Gastroesophageal sphincter (tissue), 3 donors: ENCODE results near the gene PNPLA5.
"Not testable (repeated sequence)": the region's sequence is repeated elsewhere in the genome, so short reads cannot be mapped to it uniquely, and the experiment has no call there.

Experiments
- CTCF ChIP-seq, 4 experiments: fragments of 200-600 bp in 2 of 4; fragments of 450-650 bp in 2 of 4; sonication (generic) in 1 of 4; IDR thresholded peaks; one replicate each; pipeline ENCODE4 v1.5.1; 2017 to 2019; ENCODE audit warnings: antibody characterized with exemption in 4 of 4, mild to moderate bottlenecking in 2 of 4, moderate library complexity in 2 of 4
- EP300 ChIP-seq: sonication (generic); formaldehyde crosslinking; IDR thresholded peaks from one replicate; pipeline ENCODE4 v1.6.1; 2017; ENCODE audit warnings: antibody characterized with exemption, mild to moderate bottlenecking
- POLR2A ChIP-seq, 2 donors: fragments of 450-650 bp; IDR thresholded peaks; one replicate each; pipeline ENCODE4 v1.6.1; 2017; ENCODE audit warnings: antibody characterized with exemption in 2 of 2, mild to moderate bottlenecking in 2 of 2, moderate library complexity in 1 of 2
- POLR2AphosphoS5 ChIP-seq: sonication (generic); formaldehyde crosslinking; IDR thresholded peaks from one replicate; pipeline ENCODE4 v1.6.1; 2017; ENCODE audit warnings: antibody characterized with exemption

- not testable (repeated sequence) for TF ChIP-seq CTCF (IDR thresholded peaks at IDR 0.05); POLR2A (IDR thresholded peaks at IDR 0.05); POLR2AphosphoS5; EP300
Measured at GRCh38 chr22:43869001-43869400, 22.8 kb downstream of the PNPLA5 start.
